ENCODE measurements around the gene MAPKAP1. TPM values are rescaled to one million over a fixed set of nuclear protein-coding genes. Genes with fewer than 3 reads are reported as not detected.

Gene MAPKAP1
- polyA plus RNA-seq, 1 donor, result 46.8 TPM

- no peaks in the 10 kb centered on the region for H3K4me1 ChIP-seq (ENCODE audit: control insufficient read depth, insufficient read depth, low read length)
- DNase-seq, result no peak
- WGBS (ENCODE audit: insufficient coverage, low lambda C conversion rate), result 100% methylated on average over 2 of the region's 4 CpGs
These were observed 51.9 kb downstream of the MAPKAP1 start for GRCh38 chr9:125655066-125655633.

GRCh38 chr9:125654121-125654520 is 52.9 kb downstream of the MAPKAP1 start:
- no CpG with 5 or more reads among the region's 5 CpGs for WGBS (ENCODE audit: insufficient coverage, low lambda C conversion rate)
- Histone ChIP-seq H3K9me3 (ENCODE audit: control insufficient read depth, low read depth, low read length) (no peaks in the 10 kb centered on the region), H3K4me3 (ENCODE audit: low read length) (no peak overlapping the region), H3K4me1 (ENCODE audit: control insufficient read depth, insufficient read depth, low read length) (no peaks in the 10 kb centered on the region), H3K27ac (ENCODE audit: low read length) (no peak overlapping the region), H3K36me3 (ENCODE audit: control insufficient read depth, insufficient read depth, low read length) (no peaks in the 10 kb centered on the region), H3K27me3 (ENCODE audit: control insufficient read depth, insufficient read depth, low read length) (no peaks in the 10 kb centered on the region)
- DNase-seq, result no peak

More at GRCh38 chr9:125655066-125655633, 51.9 kb downstream of the MAPKAP1 start:
- Histone ChIP-seq H3K4me3 (ENCODE audit: low read length) (no peak overlapping the region), H3K27ac (ENCODE audit: low read length) (no peak overlapping the region), H3K27me3 (ENCODE audit: control insufficient read depth, insufficient read depth, low read length) (no peaks in the 10 kb centered on the region), H3K36me3 (ENCODE audit: control insufficient read depth, insufficient read depth, low read length) (no peaks in the 10 kb centered on the region), H3K9me3 (ENCODE audit: control insufficient read depth, low read depth, low read length) (no peaks in the 10 kb centered on the region)

- H3K4me1 ChIP-seq (ENCODE audit: control insufficient read depth, insufficient read depth, low read length), result no peaks in the 10 kb centered on the region
- 100% methylated on average over 1 of the region's 3 CpGs for WGBS (ENCODE audit: insufficient coverage, low lambda C conversion rate)
- H3K36me3 ChIP-seq (ENCODE audit: control insufficient read depth, insufficient read depth, low read length), result no peaks in the 10 kb centered on the region
- H3K4me3 ChIP-seq (ENCODE audit: low read length), result no peak overlapping the region
- H3K9me3 ChIP-seq (ENCODE audit: control insufficient read depth, low read depth, low read length), result no peaks in the 10 kb centered on the region
- DNase-seq, result no peak
- H3K27me3 ChIP-seq (ENCODE audit: control insufficient read depth, insufficient read depth, low read length), result no peaks in the 10 kb centered on the region
- no peak overlapping the region for H3K27ac ChIP-seq (ENCODE audit: low read length)
These were observed 53.7 kb downstream of the MAPKAP1 start for GRCh38 chr9:125653325-125653724.

- no peaks in the 10 kb centered on the region for H3K4me1 ChIP-seq (ENCODE audit: control insufficient read depth, insufficient read depth, low read length)
- no peaks in the 10 kb centered on the region for H3K36me3 ChIP-seq (ENCODE audit: control insufficient read depth, insufficient read depth, low read length)
- no peaks in the 10 kb centered on the region for H3K9me3 ChIP-seq (ENCODE audit: control insufficient read depth, low read depth, low read length)
- no CpG with 5 or more reads among the region's 6 CpGs for WGBS (ENCODE audit: insufficient coverage, low lambda C conversion rate)
- no peak for DNase-seq
- no peak overlapping the region for H3K4me3 ChIP-seq (ENCODE audit: low read length)
- H3K27me3 ChIP-seq (ENCODE audit: control insufficient read depth, insufficient read depth, low read length), result no peaks in the 10 kb centered on the region
- no peak overlapping the region for H3K27ac ChIP-seq (ENCODE audit: low read length)
These were observed 54.2 kb downstream of the MAPKAP1 start for GRCh38 chr9:125652759-125653158.

GRCh38 chr9:125652233-125652594 is 54.8 kb downstream of the MAPKAP1 start:
- DNase-seq, result no peak
- no peaks in the 10 kb centered on the region for H3K9me3 ChIP-seq (ENCODE audit: control insufficient read depth, low read depth, low read length)
- WGBS (ENCODE audit: insufficient coverage, low lambda C conversion rate), result 92% methylated on average over 2 of the region's 2 CpGs
- no peaks in the 10 kb centered on the region for H3K4me1 ChIP-seq (ENCODE audit: control insufficient read depth, insufficient read depth, low read length)
- H3K4me3 ChIP-seq (ENCODE audit: low read length), result no peak overlapping the region
- H3K27ac ChIP-seq (ENCODE audit: low read length), result no peak overlapping the region
- H3K36me3 ChIP-seq (ENCODE audit: control insufficient read depth, insufficient read depth, low read length), result no peaks in the 10 kb centered on the region
- H3K27me3 ChIP-seq (ENCODE audit: control insufficient read depth, insufficient read depth, low read length), result no peaks in the 10 kb centered on the region

- WGBS (ENCODE audit: insufficient coverage, low lambda C conversion rate), result 94% methylated on average over 3 of the region's 7 CpGs
- Histone ChIP-seq H3K27me3 (ENCODE audit: control insufficient read depth, insufficient read depth, low read length) (no peaks in the 10 kb centered on the region), H3K9me3 (ENCODE audit: control insufficient read depth, low read depth, low read length) (no peaks in the 10 kb centered on the region), H3K4me1 (ENCODE audit: control insufficient read depth, insufficient read depth, low read length) (no peaks in the 10 kb centered on the region), H3K27ac (ENCODE audit: low read length) (no peak overlapping the region), H3K36me3 (ENCODE audit: control insufficient read depth, insufficient read depth, low read length) (no peaks in the 10 kb centered on the region), H3K4me3 (ENCODE audit: low read length) (no peak overlapping the region)
- no peak for DNase-seq
These were observed 55.3 kb downstream of the MAPKAP1 start for GRCh38 chr9:125651576-125652232.

- Histone ChIP-seq H3K27me3 (ENCODE audit: control insufficient read depth, insufficient read depth, low read length) (no peaks in the 10 kb centered on the region), H3K9me3 (ENCODE audit: control insufficient read depth, low read depth, low read length) (no peaks in the 10 kb centered on the region), H3K36me3 (ENCODE audit: control insufficient read depth, insufficient read depth, low read length) (no peaks in the 10 kb centered on the region), H3K27ac (ENCODE audit: low read length) (no peak overlapping the region), H3K4me1 (ENCODE audit: control insufficient read depth, insufficient read depth, low read length) (no peaks in the 10 kb centered on the region), H3K4me3 (ENCODE audit: low read length) (no peak overlapping the region)
- WGBS (ENCODE audit: insufficient coverage, low lambda C conversion rate), result 78% methylated on average over 3 of the region's 3 CpGs
- no peak for DNase-seq
These were observed 56.7 kb downstream of the MAPKAP1 start for GRCh38 chr9:125650271-125650737.

- H3K9me3 ChIP-seq (ENCODE audit: control insufficient read depth, low read depth, low read length), result no peaks in the 10 kb centered on the region
- H3K27me3 ChIP-seq (ENCODE audit: control insufficient read depth, insufficient read depth, low read length), result no peaks in the 10 kb centered on the region
- no peak overlapping the region for H3K4me3 ChIP-seq (ENCODE audit: low read length)
- WGBS (ENCODE audit: insufficient coverage, low lambda C conversion rate), result 94% methylated on average over 3 of the region's 4 CpGs
- no peak for DNase-seq
- no peak overlapping the region for H3K27ac ChIP-seq (ENCODE audit: low read length)
- H3K4me1 ChIP-seq (ENCODE audit: control insufficient read depth, insufficient read depth, low read length), result no peaks in the 10 kb centered on the region
- H3K36me3 ChIP-seq (ENCODE audit: control insufficient read depth, insufficient read depth, low read length), result no peaks in the 10 kb centered on the region
These were observed 57.2 kb downstream of the MAPKAP1 start for GRCh38 chr9:125649826-125650225.

- Histone ChIP-seq H3K27me3 (ENCODE audit: control insufficient read depth, insufficient read depth, low read length) (no peaks in the 10 kb centered on the region), H3K4me3 (ENCODE audit: low read length) (no peak overlapping the region), H3K27ac (ENCODE audit: low read length) (no peak overlapping the region), H3K9me3 (ENCODE audit: control insufficient read depth, low read depth, low read length) (no peaks in the 10 kb centered on the region), H3K36me3 (ENCODE audit: control insufficient read depth, insufficient read depth, low read length) (no peaks in the 10 kb centered on the region), H3K4me1 (ENCODE audit: control insufficient read depth, insufficient read depth, low read length) (no peaks in the 10 kb centered on the region)
- no CpG with 5 or more reads among the region's 6 CpGs for WGBS (ENCODE audit: insufficient coverage, low lambda C conversion rate)
- DNase-seq, result no peak
These were observed 57.7 kb downstream of the MAPKAP1 start for GRCh38 chr9:125649315-125649714.

- no peak overlapping the region for H3K27ac ChIP-seq (ENCODE audit: low read length)
- DNase-seq, result no peak
- WGBS (ENCODE audit: insufficient coverage, low lambda C conversion rate), result no CpG with 5 or more reads among the region's 1 CpG
- H3K27me3 ChIP-seq (ENCODE audit: control insufficient read depth, insufficient read depth, low read length), result no peaks in the 10 kb centered on the region
- H3K36me3 ChIP-seq (ENCODE audit: control insufficient read depth, insufficient read depth, low read length), result no peaks in the 10 kb centered on the region
- no peaks in the 10 kb centered on the region for H3K4me1 ChIP-seq (ENCODE audit: control insufficient read depth, insufficient read depth, low read length)
- H3K4me3 ChIP-seq (ENCODE audit: low read length), result no peak overlapping the region
- no peaks in the 10 kb centered on the region for H3K9me3 ChIP-seq (ENCODE audit: control insufficient read depth, low read depth, low read length)
These were observed 58.7 kb downstream of the MAPKAP1 start for GRCh38 chr9:125648294-125648693.

- no peak for DNase-seq
- H3K9me3 ChIP-seq (ENCODE audit: control insufficient read depth, low read depth, low read length), result no peaks in the 10 kb centered on the region
- no peak overlapping the region for H3K27ac ChIP-seq (ENCODE audit: low read length)
- no peaks in the 10 kb centered on the region for H3K4me1 ChIP-seq (ENCODE audit: control insufficient read depth, insufficient read depth, low read length)
- no peaks in the 10 kb centered on the region for H3K27me3 ChIP-seq (ENCODE audit: control insufficient read depth, insufficient read depth, low read length)
- no peak overlapping the region for H3K4me3 ChIP-seq (ENCODE audit: low read length)
- H3K36me3 ChIP-seq (ENCODE audit: control insufficient read depth, insufficient read depth, low read length), result no peaks in the 10 kb centered on the region
- 100% methylated on average over 1 of the region's 6 CpGs for whole genome bisulfite sequencing (ENCODE audit: insufficient coverage, low lambda C conversion rate)
These were observed 60.3 kb downstream of the MAPKAP1 start for GRCh38 chr9:125646621-125647100.
